Pons (tissue), 1 donor: ENCODE results near the gene CACNA1B.

Experiments
- DNase-seq: peaks from one replicate; pipeline ENCODE4 v3.0.0-alpha.2; 2016; ENCODE audit warnings: low spot score

CACNA1B gene

GRCh38 chr9:137967280-137967953 lies 89.8 kb downstream of the CACNA1B start:
- DNase-seq: no peak

- DNase-seq: no peak
These were observed 90.7 kb downstream of the CACNA1B start for GRCh38 chr9:137968235-137968634.

GRCh38 chr9:137969008-137969407 lies 91.4 kb downstream of the CACNA1B start:
- no peak for DNase-seq

- no peak for DNase-seq
These were observed 92.1 kb downstream of the CACNA1B start for GRCh38 chr9:137969685-137970084.

GRCh38 chr9:137970098-137970497 lies 92.5 kb downstream of the CACNA1B start:
- no peak for DNase-seq

- DNase-seq: no peak
These were observed 93.3 kb downstream of the CACNA1B start for GRCh38 chr9:137970686-137971476.

- no peak for DNase-seq
These were observed 94.0 kb downstream of the CACNA1B start for GRCh38 chr9:137971477-137972138.

GRCh38 chr9:137972355-137972987 lies 94.9 kb downstream of the CACNA1B start:
- no peak for DNase-seq

GRCh38 chr9:137972988-137973470 lies 95.4 kb downstream of the CACNA1B start:
- no peak for DNase-seq

GRCh38 chr9:137973829-137974416 lies 96.3 kb downstream of the CACNA1B start:
- DNase-seq: no peak

GRCh38 chr9:137974746-137975526 lies 97.4 kb downstream of the CACNA1B start:
- no peak for DNase-seq

- DNase-seq: no peak
These were observed 97.9 kb downstream of the CACNA1B start for GRCh38 chr9:137975527-137975913.

- no peak for DNase-seq
These were observed 98.5 kb downstream of the CACNA1B start for GRCh38 chr9:137975936-137976565.

GRCh38 chr9:137977571-137978261 lies 100.1 kb downstream of the CACNA1B start:
- no peak for DNase-seq

GRCh38 chr9:137978262-137978714 lies 100.7 kb downstream of the CACNA1B start:
- DNase-seq: no peak

GRCh38 chr9:137982200-137982599 lies 104.6 kb downstream of the CACNA1B start:
- DNase-seq: no peak

GRCh38 chr9:137984005-137984404 lies 106.4 kb downstream of the CACNA1B start:
- DNase-seq: no peak

GRCh38 chr9:137984520-137985257 lies 107.1 kb downstream of the CACNA1B start:
- no peak for DNase-seq

- DNase-seq: no peak
These were observed 108.1 kb downstream of the CACNA1B start for GRCh38 chr9:137985637-137986071.
